Esophagus muscularis mucosa (tissue), 3 donors: ENCODE measurements around the gene SPATS2.

Experiments
- CTCF ChIP-seq, 3 experiments: fragments of 200-600 bp in 2 of 3; fragments of 450-650 bp in 1 of 3; sonication (generic) in 2 of 3; IDR thresholded peaks; one replicate each; pipeline ENCODE4 v1.5.1; 2017 to 2019; ENCODE audit warnings: antibody characterized with exemption in 3 of 3, mild to moderate bottlenecking in 2 of 3, moderate library complexity in 1 of 3
- POLR2A ChIP-seq: fragments of 450-650 bp; IDR thresholded peaks from one replicate; pipeline ENCODE4 v1.6.1; 2017; ENCODE audit warnings: antibody characterized with exemption, moderate library complexity, mild to moderate bottlenecking, low read depth

- TF ChIP-seq CTCF (IDR thresholded peaks at IDR 0.05) (no peak), POLR2A (no peak)
These were observed 7.6 kb upstream of the SPATS2 start for GRCh38 chr12:49359671-49360070.
